K562 (cell line): ENCODE data around the gene NAA38. TPM values are rescaled to one million over a fixed set of nuclear protein-coding genes. Genes with fewer than 3 reads are reported as not detected.
A peak's percentile ranks its signal among the peaks of the same experiment; 100 is the strongest.

Experiments
- ADNP ChIP-seq: fragments of 200-800 bp; sonication (Bioruptor generic); IDR thresholded peaks from 2 replicates; pipeline ENCODE4 v1.6.1; 2016; ENCODE audit warnings: missing genetic modification characterization, missing compliant biosample characterization
- ASH1L ChIP-seq: fragments of 450-650 bp; IDR thresholded peaks from 2 replicates; pipeline ENCODE4 v1.6.1; 2018; ENCODE audit warnings: borderline replicate concordance, mild to moderate bottlenecking, low read depth; ENCODE audit not compliant: partially characterized antibody
- FOXM1 ChIP-seq, 2 experiments: fragments of 450-650 bp in 1 of 2; sonication (generic) in 1 of 2; formaldehyde crosslinking in 1 of 2; IDR thresholded peaks; 2 replicates each; pipeline versions ENCODE4 v1.6.1 to v1.9.0; 2017 to 2022; ENCODE audit warnings: low read depth in 2 of 2, mild to moderate bottlenecking in 2 of 2, missing genetic modification reagents in 1 of 2, moderate library complexity in 1 of 2
- GABPA ChIP-seq: fragments of 200-800 bp; sonication (Bioruptor generic); conservative IDR thresholded peaks from 2 replicates; pipeline ENCODE4 v1.6.1; 2016; ENCODE audit warnings: low read depth, missing genetic modification characterization, missing compliant biosample characterization
- GTF2E2 ChIP-seq: fragments of 200-800 bp; sonication (Bioruptor generic); IDR thresholded peaks from 2 replicates; pipeline ENCODE4 v1.6.1; 2016; ENCODE audit warnings: missing genetic modification characterization, missing compliant biosample characterization
- HIVEP1 ChIP-seq: fragments of 250-450 bp; sonication (Bioruptor Pico); IDR thresholded peaks from 2 replicates; pipeline ENCODE4 v1.4.0; 2020; ENCODE audit warnings: mild to moderate bottlenecking
- HMGN3 ChIP-seq: IDR thresholded peaks from 2 replicates; pipeline ENCODE4 v1.6.1; 2011; ENCODE audit warnings: borderline replicate concordance, low read depth, mild to moderate bottlenecking, mixed read lengths, low read length; ENCODE audit not compliant: insufficient read length; ENCODE audit errors: extremely low read depth
- HNRNPH1 ChIP-seq: fragments of 200-400 bp; formaldehyde crosslinking; optimal IDR thresholded peaks from 2 replicates; pipeline ENCODE3; 2017; ENCODE audit warnings: low read depth, mild to moderate bottlenecking, low read length, moderate library complexity
- MXI1 ChIP-seq: IDR thresholded peaks from 2 replicates; pipeline ENCODE4 v1.6.1; 2011; ENCODE audit warnings: low read depth, mild to moderate bottlenecking, improper control_type of control experiment, low read length
- PTRF ChIP-seq: fragments of 450-650 bp; IDR thresholded peaks from 2 replicates; pipeline ENCODE4 v1.6.1; 2016; ENCODE audit warnings: mild to moderate bottlenecking, missing genetic modification characterization, missing compliant biosample characterization
- PTTG1 ChIP-seq: fragments of 450-650 bp; IDR thresholded peaks from 2 replicates; pipeline ENCODE4 v1.6.1; 2016; ENCODE audit warnings: low read depth, mild to moderate bottlenecking, missing genetic modification characterization, missing compliant biosample characterization
- SMARCA4 ChIP-seq: fragments of 450-650 bp; IDR thresholded peaks from 2 replicates; pipeline ENCODE4 v1.6.1; 2016
- polyA plus RNA-seq, 8 experiments: library from polyadenylated mRNA; depleted of rRNA in 4 of 8; stranded (reverse) in 5 of 8; unstranded in 3 of 8; fragments of >200 nt; fragmentation: Nextera tagmentation in 2 of 8; fragmentation: Illumina TruSeq in 1 of 8; extraction: Ambion mirVana in 2 of 8; extraction: Trizol in 1 of 8; gene quantifications; 2 replicates each; pipeline versions ENCODE4 v1.2.1 to v1.2.3, GENCODE V29; 2011 to 2014; ENCODE audit warnings: inconsistent platforms in 1 of 8, missing spikeins in 1 of 8
- total RNA-seq, 7 experiments: library from RNA; depleted of rRNA in 6 of 7; stranded (reverse); fragments of >200 nt in 6 of 7; fragmentation: Illumina TruSeq in 2 of 7; extraction: Trizol in 2 of 7; gene quantifications; 2 replicates each; pipeline versions ENCODE4 v1.2.1 to v1.2.3, GENCODE V29; 2011 to 2021; ENCODE audit warnings: low replicate concordance in 1 of 7
- TF ChIP-seq, protein P1 (sequence below): IDR thresholded peaks from 2 replicates; pipeline ENCODE4 v1.6.1; 2014; ENCODE audit warnings: antibody characterized with exemption
- TF ChIP-seq, protein P2 (sequence below): sonication (generic); formaldehyde crosslinking; IDR thresholded peaks from 2 replicates; pipeline ENCODE4 v1.8.0; 2022; ENCODE audit warnings: mild to moderate bottlenecking, low read depth, missing genetic modification reagents
- TF ChIP-seq, protein P3 (sequence below): fragments of 200-800 bp; sonication (Bioruptor generic); IDR thresholded peaks from 2 replicates; pipeline ENCODE4 v1.6.1; 2016; ENCODE audit warnings: missing genetic modification characterization, missing compliant biosample characterization
- TF ChIP-seq, protein P4 (sequence below): fragments of 450-650 bp; IDR thresholded peaks from 2 replicates; pipeline ENCODE4 v1.6.1; 2016; ENCODE audit warnings: mild to moderate bottlenecking

Gene NAA38
- total and polyA plus RNA-seq, 9 of the 15 experiments (the other 6 are each of a cell fraction or from before 2014, with no cell fraction given), result 16.4 to 99.8 (median 57.3) TPM

DNA sequence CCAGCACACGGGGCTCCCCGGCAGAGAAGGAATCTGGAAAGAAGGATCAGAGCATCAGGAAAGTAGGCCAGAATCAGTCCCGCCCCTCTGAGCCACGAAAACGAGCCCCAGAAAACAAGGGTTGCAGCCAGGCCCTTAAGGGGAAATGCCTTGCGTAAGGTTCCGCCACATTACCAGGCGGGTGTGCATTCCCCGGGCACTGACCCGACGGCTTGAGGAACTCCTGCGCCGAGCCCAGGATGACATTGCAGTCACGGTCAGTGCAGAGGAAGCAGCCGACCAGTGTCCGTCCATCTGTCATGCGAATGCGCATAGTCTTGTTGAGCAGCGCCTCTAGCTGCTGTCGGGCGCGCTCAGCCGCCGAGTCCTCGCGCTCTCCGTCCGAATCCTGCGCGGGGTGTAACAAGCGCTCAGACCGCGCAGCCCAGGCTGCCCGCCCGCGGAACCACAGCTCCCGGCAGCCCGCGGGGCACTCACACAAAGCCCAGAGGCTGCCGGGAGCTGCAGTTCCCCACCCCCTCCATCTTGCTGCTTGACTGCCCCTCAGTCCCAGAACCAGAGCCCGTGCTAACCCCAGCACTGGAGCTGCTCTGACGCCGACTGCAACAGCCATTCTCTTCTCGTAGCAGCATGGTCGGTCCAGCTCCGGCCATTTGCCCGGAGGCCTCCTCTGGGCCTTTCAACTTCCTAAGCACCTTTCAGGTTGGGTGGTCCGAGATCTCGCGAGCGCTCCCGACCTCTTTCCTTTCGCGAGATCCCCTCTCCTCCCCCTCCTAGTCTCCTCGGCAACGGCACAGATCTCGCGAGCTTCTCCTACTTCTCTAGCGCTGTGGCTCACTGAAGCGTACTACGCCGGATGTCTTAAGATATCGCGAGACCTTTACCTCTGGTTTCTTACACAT is at the start of gene NAA38 (continued):
- TF ChIP-seq ASH1L (peak; percentile 78), GTF2E2 (tag) (no peak), HIVEP1 (no peak), PTRF (tag) (no peak), MXI1 (peak; percentile 8), SMARCA4 (peak; percentile 14; the same call in 1 of the 2 replicates), GABPA (peak; percentile 64), ADNP (tag) (no peak), FOXM1 (IDR thresholded peaks at IDR 0.05; ENCODE audit: low read depth) (no peak), FOXM1 (CRISPR knock-in tag; IDR thresholded peaks at IDR 0.05; ENCODE audit: low read depth) (no peak), HMGN3 (peak; percentile 89), PTTG1 (tag) (no peak), HNRNPH1 (no peak)
- TF ChIP-seq, protein P1, sequence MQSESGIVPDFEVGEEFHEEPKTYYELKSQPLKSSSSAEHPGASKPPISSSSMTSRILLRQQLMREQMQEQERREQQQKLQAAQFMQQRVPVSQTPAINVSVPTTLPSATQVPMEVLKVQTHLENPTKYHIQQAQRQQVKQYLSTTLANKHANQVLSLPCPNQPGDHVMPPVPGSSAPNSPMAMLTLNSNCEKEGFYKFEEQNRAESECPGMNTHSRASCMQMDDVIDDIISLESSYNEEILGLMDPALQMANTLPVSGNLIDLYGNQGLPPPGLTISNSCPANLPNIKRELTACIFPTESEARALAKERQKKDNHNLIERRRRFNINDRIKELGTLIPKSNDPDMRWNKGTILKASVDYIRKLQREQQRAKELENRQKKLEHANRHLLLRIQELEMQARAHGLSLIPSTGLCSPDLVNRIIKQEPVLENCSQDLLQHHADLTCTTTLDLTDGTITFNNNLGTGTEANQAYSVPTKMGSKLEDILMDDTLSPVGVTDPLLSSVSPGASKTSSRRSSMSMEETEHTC, result no peak
- TF ChIP-seq, protein P2, sequence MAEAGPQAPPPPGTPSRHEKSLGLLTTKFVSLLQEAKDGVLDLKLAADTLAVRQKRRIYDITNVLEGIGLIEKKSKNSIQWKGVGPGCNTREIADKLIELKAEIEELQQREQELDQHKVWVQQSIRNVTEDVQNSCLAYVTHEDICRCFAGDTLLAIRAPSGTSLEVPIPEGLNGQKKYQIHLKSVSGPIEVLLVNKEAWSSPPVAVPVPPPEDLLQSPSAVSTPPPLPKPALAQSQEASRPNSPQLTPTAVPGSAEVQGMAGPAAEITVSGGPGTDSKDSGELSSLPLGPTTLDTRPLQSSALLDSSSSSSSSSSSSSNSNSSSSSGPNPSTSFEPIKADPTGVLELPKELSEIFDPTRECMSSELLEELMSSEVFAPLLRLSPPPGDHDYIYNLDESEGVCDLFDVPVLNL, result no peak
- TF ChIP-seq, protein P3, sequence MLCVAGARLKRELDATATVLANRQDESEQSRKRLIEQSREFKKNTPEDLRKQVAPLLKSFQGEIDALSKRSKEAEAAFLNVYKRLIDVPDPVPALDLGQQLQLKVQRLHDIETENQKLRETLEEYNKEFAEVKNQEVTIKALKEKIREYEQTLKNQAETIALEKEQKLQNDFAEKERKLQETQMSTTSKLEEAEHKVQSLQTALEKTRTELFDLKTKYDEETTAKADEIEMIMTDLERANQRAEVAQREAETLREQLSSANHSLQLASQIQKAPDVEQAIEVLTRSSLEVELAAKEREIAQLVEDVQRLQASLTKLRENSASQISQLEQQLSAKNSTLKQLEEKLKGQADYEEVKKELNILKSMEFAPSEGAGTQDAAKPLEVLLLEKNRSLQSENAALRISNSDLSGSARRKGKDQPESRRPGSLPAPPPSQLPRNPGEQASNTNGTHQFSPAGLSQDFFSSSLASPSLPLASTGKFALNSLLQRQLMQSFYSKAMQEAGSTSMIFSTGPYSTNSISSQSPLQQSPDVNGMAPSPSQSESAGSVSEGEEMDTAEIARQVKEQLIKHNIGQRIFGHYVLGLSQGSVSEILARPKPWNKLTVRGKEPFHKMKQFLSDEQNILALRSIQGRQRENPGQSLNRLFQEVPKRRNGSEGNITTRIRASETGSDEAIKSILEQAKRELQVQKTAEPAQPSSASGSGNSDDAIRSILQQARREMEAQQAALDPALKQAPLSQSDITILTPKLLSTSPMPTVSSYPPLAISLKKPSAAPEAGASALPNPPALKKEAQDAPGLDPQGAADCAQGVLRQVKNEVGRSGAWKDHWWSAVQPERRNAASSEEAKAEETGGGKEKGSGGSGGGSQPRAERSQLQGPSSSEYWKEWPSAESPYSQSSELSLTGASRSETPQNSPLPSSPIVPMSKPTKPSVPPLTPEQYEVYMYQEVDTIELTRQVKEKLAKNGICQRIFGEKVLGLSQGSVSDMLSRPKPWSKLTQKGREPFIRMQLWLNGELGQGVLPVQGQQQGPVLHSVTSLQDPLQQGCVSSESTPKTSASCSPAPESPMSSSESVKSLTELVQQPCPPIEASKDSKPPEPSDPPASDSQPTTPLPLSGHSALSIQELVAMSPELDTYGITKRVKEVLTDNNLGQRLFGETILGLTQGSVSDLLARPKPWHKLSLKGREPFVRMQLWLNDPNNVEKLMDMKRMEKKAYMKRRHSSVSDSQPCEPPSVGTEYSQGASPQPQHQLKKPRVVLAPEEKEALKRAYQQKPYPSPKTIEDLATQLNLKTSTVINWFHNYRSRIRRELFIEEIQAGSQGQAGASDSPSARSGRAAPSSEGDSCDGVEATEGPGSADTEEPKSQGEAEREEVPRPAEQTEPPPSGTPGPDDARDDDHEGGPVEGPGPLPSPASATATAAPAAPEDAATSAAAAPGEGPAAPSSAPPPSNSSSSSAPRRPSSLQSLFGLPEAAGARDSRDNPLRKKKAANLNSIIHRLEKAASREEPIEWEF (CRISPR knock-in tag), result no peak
- TF ChIP-seq, protein P4, sequence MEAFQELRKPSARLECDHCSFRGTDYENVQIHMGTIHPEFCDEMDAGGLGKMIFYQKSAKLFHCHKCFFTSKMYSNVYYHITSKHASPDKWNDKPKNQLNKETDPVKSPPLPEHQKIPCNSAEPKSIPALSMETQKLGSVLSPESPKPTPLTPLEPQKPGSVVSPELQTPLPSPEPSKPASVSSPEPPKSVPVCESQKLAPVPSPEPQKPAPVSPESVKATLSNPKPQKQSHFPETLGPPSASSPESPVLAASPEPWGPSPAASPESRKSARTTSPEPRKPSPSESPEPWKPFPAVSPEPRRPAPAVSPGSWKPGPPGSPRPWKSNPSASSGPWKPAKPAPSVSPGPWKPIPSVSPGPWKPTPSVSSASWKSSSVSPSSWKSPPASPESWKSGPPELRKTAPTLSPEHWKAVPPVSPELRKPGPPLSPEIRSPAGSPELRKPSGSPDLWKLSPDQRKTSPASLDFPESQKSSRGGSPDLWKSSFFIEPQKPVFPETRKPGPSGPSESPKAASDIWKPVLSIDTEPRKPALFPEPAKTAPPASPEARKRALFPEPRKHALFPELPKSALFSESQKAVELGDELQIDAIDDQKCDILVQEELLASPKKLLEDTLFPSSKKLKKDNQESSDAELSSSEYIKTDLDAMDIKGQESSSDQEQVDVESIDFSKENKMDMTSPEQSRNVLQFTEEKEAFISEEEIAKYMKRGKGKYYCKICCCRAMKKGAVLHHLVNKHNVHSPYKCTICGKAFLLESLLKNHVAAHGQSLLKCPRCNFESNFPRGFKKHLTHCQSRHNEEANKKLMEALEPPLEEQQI, result no peak
